ENCODE results near the gene ITPKC. TPM values are rescaled to one million over a fixed set of nuclear protein-coding genes. Genes with fewer than 3 reads are reported as not detected.

Gene ITPKC
- total and polyA plus RNA-seq, 12 donors, result 6.2 to 17.3 (median 9.4) TPM

DNA sequence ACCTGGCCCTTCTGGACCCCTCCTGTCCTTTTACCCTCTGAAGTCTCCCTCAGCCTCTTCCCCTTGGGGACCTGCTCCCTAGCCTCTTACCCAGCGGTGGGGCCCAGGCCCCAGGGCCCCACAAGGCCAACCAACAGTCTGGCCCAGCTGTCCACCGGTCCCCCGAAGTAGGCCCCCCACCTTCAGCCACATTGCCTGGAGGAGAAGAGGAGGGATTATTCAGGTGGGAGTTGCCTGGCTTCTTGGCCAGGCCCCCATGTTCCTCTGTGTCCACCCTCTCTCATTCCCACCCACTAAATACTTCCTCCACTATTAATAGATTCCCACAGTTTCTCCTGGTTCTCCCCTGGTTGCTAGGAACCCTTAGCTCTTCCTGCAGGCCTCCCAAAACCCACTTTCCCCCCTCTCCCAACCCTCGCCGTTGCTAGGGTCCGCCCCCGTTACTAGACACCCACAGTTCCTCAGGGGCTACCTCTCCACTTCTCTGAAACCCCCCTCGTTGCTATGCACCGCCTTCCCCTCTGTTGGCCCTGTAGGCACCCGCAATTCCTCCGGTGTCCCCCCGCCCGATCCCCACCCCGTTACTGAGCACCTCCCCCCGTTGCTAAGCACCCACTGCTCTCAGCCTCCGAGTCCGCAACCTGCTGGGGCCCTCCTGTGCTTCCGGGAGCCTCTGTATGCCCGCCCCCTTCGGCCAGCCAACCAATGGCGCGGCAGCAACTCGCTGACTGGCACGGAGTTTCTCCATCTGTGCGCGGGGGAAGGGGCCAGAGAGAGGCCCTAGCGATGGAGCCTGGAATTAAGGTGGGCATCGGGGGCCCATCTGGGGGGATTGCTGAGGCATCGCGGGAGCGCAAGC lies 2.2 kb upstream of the ITPKC start:
- Histone ChIP-seq H3K4me3 (peak overlapping the region; percentile 30 to 89 (median 78)), H3K4me1 (peaks cover 4 to 62% (median 43%) of the 10 kb centered on the region in 9 donors)

DNA sequence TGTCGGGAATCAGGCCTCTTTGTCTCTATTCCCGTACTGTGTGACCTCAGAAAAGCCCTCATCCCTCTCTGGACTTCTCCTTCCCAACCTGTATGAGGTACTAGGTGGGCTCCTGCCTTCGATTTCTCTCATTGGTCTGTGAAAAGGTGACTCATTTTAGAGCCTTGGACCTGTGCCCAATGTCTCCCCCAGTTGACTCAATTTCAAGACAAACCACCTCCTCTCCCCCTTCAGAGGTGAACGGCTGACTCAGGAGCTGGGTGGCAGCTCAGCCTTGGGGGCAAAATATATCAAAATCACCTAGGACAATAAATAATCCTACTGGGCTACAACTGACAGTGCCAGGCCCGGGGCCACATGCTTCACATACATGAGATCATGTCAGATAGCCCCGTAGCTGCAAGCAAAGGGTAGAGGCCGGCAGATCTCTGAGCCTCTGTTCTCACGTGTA lies 856 bp upstream of the ITPKC start:
- WGBS, 2 donors, result 7% methylated on average over 8 of the region's 8 CpGs
- intact Hi-C loops (cut with DNase I), result loop anchor here in 7 of 10 donors (1.0 to 10.0 kb wide), 10 partner anchors 34 to 91 kb away; partner anchors contain the start of genes ACTMAP (in 6 of the 7), SNRPA (in 5 of the 7), EGLN2 (in 3 of the 7) and RAB4B (in 1 of the 7)
- Histone ChIP-seq H3K9me3 (no peaks in the 10 kb centered on the region), H3K36me3 (peaks cover 0 to 25% (median 0%) of the 10 kb centered on the region in 9 donors), H3K4me3 (peak overlapping the region; percentile 64 to 89 (median 78)), H3K27ac (peak overlapping the region; percentile 87 to 98 (median 97)), H3K27me3 (no peaks in the 10 kb centered on the region), H3K4me1 (peaks cover 14 to 76% (median 57%) of the 10 kb centered on the region in 9 donors)
- ATAC-seq (no peak), DNase-seq (no peak)
- TF ChIP-seq, protein P1, sequence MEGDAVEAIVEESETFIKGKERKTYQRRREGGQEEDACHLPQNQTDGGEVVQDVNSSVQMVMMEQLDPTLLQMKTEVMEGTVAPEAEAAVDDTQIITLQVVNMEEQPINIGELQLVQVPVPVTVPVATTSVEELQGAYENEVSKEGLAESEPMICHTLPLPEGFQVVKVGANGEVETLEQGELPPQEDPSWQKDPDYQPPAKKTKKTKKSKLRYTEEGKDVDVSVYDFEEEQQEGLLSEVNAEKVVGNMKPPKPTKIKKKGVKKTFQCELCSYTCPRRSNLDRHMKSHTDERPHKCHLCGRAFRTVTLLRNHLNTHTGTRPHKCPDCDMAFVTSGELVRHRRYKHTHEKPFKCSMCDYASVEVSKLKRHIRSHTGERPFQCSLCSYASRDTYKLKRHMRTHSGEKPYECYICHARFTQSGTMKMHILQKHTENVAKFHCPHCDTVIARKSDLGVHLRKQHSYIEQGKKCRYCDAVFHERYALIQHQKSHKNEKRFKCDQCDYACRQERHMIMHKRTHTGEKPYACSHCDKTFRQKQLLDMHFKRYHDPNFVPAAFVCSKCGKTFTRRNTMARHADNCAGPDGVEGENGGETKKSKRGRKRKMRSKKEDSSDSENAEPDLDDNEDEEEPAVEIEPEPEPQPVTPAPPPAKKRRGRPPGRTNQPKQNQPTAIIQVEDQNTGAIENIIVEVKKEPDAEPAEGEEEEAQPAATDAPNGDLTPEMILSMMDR (IDR thresholded peaks at IDR 0.05), result no peak

More for the DNA sequence above, 2.2 kb upstream of the ITPKC start:
- ATAC-seq, result peak; percentile 71 to 88 (median 82)
- H3K36me3 ChIP-seq, result peaks cover 0 to 39% (median 11%) of the 10 kb centered on the region in 9 donors
- TF ChIP-seq, protein P1 (IDR thresholded peaks at IDR 0.05), result no peak
- no peaks in the 10 kb centered on the region for H3K27me3 ChIP-seq
- WGBS, 2 donors, result 3 to 4% methylated on average over 31 of the region's 31 CpGs
- no peaks in the 10 kb centered on the region for H3K9me3 ChIP-seq
- H3K27ac ChIP-seq, result peak overlapping the region; percentile 80 to 98 (median 96)
- DNase-seq, result peak; percentile 94 to 95
- intact Hi-C loops (cut with DNase I), result loop anchor here in 5 of 10 donors (5.0 to 10.0 kb wide), 5 partner anchors 38 to 93 kb away; partner anchors contain the start of genes EGLN2 (in 2 of the 5), ACTMAP (in 1 of the 5) and SNRPA (in 1 of the 5)

DNA sequence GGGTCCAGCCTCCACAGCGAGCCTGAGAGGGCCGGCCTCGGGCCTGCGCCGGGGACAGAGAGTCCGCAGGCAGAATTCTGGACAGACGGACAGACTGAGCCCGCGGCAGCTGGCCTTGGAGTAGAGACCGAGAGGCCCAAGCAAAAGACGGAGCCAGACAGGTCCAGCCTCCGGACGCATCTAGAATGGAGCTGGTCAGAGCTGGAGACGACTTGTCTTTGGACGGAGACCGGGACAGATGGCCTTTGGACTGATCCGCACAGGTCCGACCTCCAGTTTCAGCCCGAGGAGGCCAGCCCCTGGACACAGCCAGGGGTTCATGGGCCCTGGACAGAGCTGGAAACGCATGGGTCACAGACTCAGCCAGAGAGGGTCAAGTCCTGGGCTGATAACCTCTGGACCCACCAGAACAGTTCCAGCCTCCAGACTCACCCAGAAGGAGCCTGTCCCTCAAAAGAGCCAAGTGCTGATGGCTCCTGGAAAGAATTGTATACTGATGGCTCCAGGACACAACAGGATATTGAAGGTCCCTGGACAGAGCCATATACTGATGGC lies 490 bp downstream of the ITPKC start:
- ATAC-seq, result no peak
- TF ChIP-seq, protein P1 (IDR thresholded peaks at IDR 0.05), result no peak
- 0 to 1% methylated on average over 20 of the region's 20 CpGs for WGBS, 2 donors

More for the DNA sequence above, 490 bp downstream of the ITPKC start:
- H3K27me3 ChIP-seq, result no peaks in the 10 kb centered on the region
- peak overlapping the region; percentile 64 to 89 (median 78) for H3K4me3 ChIP-seq
- DNase-seq, result peak in 1 of 2 donors; percentile 40
- H3K9me3 ChIP-seq, result no peaks in the 10 kb centered on the region
- H3K36me3 ChIP-seq, result peaks cover 0 to 14% (median 0%) of the 10 kb centered on the region in 9 donors
- intact Hi-C loops (cut with DNase I), result loop anchor here in 7 of 10 donors (2.0 to 10.0 kb wide), 9 partner anchors 33 to 90 kb away; partner anchors contain the start of genes ACTMAP (in 5 of the 7), SNRPA (in 5 of the 7), EGLN2 (in 3 of the 7) and RAB4B (in 1 of the 7)
- peak overlapping the region; percentile 87 to 98 (median 97) for H3K27ac ChIP-seq
- peaks cover 16 to 88% (median 70%) of the 10 kb centered on the region in 9 donors for H3K4me1 ChIP-seq
